Stimulated activated CD4-positive, alpha-beta T cell treated with anti-CD3 and anti-CD28 coated beads, TNF-alpha, amount 100 ng/mL, for 24 hours (primary cell): ENCODE measurements around the gene MEX3D.
"Not testable (repeated sequence)": the region's sequence is repeated elsewhere in the genome, so short reads cannot be mapped to it uniquely, and the experiment has no call there.

Source experiments
- DNase-seq, 3 experiments: peaks; one replicate each; pipeline ENCODE4 v3.0.0-alpha.2; 2020; ENCODE audit warnings: low read depth in 3 of 3

MEX3D gene

GRCh38 chr19:1535699-1536098 lies 32.4 kb downstream of the MEX3D start:
- not testable (repeated sequence) for DNase-seq

DNA sequence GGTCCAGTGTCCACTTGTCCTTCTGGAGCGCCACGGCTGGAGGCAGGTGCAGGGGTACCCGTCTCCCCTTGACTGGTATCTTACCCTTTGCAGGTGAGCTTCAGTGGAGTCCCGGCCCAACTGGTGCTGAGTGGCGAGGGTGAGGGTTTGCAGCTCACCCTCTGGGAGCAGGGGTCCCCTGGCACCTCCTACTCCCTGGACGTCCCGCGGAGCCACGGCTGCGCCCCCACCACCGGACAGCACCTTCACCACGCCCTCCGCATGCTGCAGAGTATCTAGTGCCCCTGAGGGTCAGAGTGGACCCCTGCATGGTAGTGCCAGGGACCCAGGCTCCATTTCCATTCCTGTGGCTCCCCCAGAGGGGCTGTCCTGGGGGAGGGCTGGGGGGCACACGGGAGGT lies 33.2 kb downstream of the MEX3D start:
- no peak for DNase-seq

DNA sequence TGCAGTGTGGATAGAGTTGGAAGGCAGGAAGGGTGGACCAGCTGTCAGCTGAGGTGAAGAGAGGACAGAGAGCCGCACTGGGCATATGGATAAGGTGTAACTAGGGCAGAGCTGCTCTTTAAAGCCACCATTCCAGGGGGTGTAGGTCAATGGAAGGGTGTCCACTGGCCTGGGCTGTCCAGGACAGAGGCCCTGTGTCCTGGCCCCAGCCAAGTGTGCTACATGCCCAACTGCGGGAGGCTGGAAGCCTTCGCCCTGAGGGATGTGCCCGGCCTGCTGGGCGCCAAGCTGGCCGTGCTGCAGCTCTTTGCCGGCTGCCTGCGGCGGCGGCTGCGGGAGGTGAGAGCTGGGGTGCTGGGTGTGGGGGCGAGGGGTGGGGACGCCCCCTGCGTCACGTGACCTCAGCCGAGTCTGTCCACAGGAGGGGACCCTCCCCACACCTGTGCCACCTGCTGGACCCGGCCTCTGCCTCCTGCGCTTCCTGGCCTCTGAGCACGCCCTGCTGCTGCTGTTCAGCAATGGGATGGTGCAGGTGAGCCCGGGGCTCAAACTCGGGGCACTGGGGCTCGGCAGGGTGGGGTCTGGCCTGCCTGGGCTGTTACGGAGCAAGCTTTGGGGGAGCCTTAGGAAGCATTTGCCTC lies 34.5 kb downstream of the MEX3D start:
- DNase-seq, result no peak

GRCh38 chr19:1532003-1532402 lies 36.1 kb downstream of the MEX3D start:
- DNase-seq, result no peak

- DNase-seq, result no peak
Measured at GRCh38 chr19:1531587-1531986, 36.5 kb downstream of the MEX3D start.

DNA sequence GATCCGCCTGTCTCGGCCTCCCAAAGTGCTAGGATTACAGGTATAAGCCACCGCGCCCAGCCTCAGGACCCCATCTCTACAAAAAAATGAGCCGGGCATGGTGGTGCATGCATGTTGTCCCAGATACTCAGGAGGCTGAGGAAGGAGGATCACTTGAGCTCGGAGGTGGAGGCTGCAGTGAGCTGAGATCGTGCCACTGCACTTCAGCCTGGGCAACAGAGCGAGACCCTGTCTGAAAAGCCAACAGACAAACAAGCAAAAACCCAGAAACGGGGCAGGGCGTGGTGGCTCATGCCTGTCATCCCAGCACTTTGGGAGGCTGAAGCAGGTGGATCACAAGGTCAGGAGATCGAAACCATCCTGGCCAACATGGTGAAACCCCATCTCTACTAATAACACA lies 37.3 kb downstream of the MEX3D start:
- DNase-seq, result not testable (repeated sequence)

GRCh38 chr19:1529430-1529816 lies 38.7 kb downstream of the MEX3D start:
- no peak for DNase-seq

DNA sequence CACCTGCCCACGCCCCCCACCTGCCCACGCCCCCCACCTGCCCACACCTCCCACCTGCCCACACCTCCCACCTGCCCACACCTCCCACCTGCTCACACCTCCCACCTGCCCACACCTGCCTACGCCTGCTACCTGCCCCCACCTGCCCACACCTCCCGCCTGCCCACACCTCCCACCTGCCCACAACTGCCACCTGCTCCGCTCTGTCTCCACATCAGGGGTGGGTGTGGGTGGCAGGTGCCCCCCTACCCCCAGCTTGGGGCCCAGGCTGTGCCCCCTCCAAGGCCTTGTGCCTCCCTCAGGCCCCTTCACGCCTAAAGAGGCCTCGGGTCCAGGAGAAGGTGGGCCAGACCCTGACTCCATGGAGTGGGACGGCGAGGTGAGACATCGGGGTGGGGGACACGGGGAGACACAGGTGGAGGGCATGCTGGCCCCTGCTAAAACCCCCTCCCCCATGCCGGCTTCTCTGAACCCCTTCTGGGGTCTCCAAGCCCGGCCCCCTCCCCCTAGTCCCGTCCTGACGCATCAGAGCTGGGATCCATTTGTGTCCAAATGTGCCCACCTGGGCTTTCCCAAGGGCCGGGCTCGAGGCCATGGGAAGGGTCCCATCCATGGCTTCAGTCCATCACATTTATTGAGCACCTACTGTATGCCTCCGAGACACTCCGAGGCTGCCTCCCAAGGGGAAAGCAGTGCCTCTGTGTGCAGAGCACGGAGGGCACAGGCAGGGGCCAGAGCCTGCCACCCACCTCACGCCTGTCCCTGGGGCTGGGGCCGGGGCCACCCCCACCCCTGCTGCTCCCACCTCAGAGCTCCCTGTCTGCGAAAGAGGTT lies 39.3 kb downstream of the MEX3D start:
- no peak for DNase-seq

GRCh38 chr19:1527650-1528309 lies 40.3 kb downstream of the MEX3D start:
- no peak for DNase-seq

DNA sequence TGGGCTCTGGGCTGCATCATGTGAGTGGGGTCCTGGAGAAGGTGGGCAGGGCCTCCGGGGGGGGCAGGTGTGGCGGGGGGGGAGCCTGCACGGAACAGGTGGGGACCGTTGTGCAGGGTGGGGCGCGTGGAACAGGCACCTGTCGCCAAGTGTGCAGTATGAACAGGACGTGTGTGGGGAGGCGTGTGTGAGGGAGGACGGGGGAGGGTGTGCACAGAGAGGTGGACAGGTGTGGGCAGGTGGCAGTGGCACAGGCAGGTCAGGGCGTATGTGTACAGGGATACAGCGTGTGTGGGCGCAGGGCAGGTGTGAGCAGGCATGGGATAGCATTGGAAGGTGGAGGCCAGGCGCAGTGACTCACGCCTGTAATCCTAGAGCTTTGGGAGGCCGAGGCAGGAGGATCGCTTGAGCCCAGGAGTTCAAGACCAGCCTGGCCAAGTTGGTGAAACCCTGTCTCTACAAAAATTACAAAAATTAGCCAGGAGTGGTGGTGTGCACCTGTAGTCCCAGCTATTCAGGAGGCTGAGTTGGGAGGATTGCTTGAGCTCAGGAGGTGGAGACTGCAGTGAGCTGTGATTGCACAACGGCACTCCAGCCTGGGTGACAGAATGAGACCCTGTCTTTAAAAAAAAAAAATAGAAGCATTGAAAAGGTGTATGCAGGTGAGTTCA lies 41.0 kb downstream of the MEX3D start:
- DNase-seq, result no peak

- no peak for DNase-seq
Measured at GRCh38 chr19:1526066-1526778, 41.9 kb downstream of the MEX3D start.

- no peak for DNase-seq
Measured at GRCh38 chr19:1525343-1525742, 42.8 kb downstream of the MEX3D start.

DNA sequence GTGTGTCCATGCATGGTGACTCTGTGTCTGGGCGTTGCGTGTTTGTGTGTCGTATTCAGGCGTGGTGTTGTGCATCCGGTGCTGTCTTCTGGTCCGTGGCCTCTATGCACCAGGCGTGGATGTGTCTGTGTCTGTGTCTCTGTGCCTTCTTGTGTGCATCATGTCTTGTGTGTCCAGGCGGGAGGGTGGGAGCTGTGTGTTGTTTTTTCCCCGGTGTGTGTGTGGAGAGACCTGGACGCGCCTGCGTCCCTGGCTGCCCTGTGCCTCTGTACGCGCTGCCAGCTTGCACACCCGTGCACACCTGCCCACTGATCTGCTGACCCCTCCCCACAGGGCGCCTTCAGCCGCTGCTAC lies 43.2 kb downstream of the MEX3D start:
- DNase-seq, result no peak

DNA sequence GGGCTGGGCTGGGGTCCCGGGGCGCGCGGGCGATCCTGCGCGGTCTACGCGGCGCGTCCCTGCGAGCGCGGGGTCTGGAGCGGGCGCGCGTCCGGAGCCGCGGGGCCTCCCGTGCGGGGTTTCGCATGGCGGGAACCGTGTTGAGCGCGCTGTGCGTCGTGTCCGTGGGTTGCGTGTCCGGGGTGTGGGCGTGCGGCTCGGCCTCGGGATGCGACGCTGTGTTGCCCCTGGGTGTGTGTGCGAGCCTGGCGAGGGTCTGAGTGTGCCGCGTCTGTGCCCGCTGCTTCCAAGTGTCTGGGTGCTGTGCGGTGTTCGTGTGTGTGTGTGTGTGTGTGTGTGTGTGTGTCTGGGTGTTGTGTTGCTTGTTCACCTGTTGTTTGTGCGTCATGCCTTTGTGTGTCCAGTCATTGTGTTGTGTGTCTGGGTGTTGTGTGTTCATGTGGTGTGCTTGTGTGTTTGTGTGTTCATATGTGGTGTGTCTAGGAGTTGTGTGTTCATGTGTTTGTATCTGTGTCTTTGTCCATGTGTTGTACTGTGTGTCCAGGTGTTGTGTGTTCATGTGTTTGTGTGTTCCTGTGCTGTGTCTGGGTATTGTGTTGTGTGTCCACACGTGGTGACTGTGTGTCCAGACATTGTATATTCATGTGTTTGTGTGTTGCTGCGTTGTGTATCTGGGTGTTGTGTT lies 43.7 kb downstream of the MEX3D start:
- DNase-seq, result no peak

DNA sequence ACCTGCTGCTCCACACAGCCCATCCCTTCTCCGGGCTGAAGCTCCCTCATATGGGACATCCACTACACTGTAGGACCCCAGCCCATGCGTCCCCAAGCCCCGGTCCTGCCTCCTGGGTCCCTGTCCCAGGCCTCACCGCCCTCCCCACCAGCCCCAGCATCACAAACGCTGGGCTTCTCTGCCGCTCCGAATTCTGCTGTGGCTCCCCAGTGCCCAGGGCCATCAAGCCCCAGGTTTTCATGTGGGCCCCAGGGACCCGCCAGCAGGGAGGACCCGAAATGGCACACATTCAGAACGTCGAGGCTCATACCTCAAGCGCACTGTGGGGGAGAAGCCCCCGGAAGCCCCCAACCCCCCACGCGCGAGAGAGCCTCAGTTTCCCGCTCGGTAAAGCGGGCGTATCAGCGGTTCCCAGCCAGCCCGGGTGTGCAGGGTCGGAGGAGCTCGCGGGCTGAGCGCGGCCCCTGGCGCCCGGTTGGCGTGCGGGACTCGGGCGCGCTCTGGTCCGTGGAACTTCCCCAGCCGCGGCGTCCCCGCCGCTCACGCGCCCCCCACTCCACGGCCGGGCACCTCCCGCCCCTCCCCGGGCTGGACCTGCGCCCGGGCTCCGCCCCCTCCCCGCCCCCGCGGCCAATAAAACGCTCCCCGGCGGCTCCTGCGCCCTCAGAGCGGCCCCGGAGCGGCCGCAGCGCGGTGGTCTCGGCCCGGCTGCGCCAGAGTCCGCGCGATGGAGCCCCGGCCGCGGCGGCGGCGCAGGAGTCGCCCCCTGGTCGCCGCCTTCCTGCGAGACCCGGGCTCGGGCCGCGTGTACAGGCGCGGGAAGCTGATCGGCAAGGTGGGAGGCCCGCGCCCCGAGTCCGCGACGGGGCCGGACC lies 44.5 kb downstream of the MEX3D start, which contains the start of gene PLK5:
PLK5 (plus strand) TSS at position 666 of the 875 bp plus-strand sequence. CDS start 2,920 bp downstream, outside the sequence.
- no peak for DNase-seq

DNA sequence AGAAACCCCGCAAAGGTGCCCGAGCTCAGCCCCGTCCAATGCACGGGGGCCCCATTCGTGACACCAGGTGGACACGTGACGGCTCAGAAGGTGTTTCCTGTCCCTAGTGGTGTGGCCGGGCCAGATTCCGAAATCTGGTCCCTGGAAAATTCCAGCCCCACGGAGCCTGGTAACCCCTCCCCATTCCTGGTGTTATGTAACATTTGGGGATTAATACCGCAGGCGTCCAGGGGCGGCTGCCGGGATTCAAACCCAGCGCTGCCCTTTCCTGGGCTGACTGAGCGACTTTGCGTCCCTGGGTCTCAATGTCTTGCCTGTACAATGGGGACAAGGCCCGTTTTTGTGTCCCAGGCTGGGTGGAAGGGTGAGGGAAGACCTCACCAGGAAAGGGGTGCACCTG lies 45.3 kb downstream of the MEX3D start:
- DNase-seq, result no peak

- DNase-seq, result no peak
Measured at GRCh38 chr19:1522061-1522460, 46.1 kb downstream of the MEX3D start.

GRCh38 chr19:1521636-1522035 lies 46.5 kb downstream of the MEX3D start:
- DNase-seq, result no peak

GRCh38 chr19:1520203-1520780 lies 47.8 kb downstream of the MEX3D start:
- no peak for DNase-seq

DNA sequence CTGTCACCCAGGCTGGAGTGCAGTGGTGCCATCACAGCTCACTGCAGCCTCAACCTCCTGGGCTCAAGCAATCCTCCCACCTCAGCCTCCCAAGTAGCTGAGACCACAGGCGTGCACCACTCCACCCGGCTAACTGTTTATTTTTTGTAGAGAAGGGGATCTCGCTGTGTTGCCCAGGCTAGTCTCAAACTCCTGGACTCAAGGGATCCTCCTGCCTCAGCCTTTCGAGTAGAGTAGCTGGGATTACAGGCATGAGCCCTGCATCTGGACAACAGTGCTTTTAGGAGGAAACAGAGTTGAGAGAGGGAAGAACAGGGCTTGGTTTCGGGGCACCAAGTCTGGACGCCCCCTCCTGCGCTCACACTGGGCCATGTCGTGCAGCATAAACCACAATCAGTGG lies 48.3 kb downstream of the MEX3D start:
- DNase-seq, result not testable (repeated sequence)
